ENCODE measurements around the gene EDEM1.

EDEM1 gene

DNA sequence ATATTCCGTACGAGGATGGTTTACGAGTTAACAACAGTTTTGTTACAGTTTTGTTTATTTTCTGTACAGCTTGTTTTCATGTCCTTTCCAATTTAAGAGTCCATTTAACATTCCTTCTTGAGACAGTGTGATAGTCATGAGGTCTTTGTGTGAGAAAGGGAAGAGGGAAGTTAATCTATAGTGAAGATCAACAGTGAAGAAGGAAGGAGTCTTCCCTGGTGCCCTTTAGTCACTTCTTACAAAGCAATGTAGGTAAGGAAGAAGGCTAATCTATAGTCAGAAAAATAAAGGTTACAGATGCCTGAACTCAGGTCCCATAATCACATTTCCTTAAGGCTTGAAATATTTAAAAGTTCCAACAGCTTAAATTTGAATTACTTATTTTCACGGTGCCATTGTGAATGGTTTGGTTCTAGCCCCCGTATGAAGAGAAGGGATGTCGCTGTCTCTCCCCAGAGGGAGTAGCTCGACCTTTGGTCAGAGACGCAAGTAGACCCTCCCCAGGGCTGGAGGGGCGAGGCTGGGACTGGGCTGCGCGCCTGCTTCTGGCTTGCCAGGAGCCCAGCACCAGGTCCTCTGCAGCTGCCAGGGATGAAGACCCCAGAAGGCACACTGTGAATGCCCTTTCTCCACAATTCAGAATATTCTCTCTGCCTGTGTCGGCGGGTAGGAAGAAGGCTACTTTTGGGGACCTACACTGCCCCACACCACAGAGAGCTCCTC lies 34.9 kb downstream of the EDEM1 start:
- no peaks in the 10 kb centered on the region for H3K9me3 ChIP-seq (ENCODE audit: insufficient read depth, low read length, severe bottlenecking)
- no peak for TF ChIP-seq EZH2 (IDR thresholded peaks at IDR 0.05; ENCODE audit: borderline replicate concordance, low read depth, low read length, severe bottlenecking)
- TF ChIP-seq, protein P1, sequence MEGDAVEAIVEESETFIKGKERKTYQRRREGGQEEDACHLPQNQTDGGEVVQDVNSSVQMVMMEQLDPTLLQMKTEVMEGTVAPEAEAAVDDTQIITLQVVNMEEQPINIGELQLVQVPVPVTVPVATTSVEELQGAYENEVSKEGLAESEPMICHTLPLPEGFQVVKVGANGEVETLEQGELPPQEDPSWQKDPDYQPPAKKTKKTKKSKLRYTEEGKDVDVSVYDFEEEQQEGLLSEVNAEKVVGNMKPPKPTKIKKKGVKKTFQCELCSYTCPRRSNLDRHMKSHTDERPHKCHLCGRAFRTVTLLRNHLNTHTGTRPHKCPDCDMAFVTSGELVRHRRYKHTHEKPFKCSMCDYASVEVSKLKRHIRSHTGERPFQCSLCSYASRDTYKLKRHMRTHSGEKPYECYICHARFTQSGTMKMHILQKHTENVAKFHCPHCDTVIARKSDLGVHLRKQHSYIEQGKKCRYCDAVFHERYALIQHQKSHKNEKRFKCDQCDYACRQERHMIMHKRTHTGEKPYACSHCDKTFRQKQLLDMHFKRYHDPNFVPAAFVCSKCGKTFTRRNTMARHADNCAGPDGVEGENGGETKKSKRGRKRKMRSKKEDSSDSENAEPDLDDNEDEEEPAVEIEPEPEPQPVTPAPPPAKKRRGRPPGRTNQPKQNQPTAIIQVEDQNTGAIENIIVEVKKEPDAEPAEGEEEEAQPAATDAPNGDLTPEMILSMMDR (IDR thresholded peaks at IDR 0.05; ENCODE audit: borderline replicate concordance, extremely low read depth, low read length, poor library complexity, severe bottlenecking) = no peak
- no peak overlapping the region for H2AFZ ChIP-seq (ENCODE audit: low read depth, low read length)
- no peak overlapping the region for H3K4me2 ChIP-seq (ENCODE audit: insufficient read depth, low read length)
- no peak overlapping the region for H3K4me3 ChIP-seq (ENCODE audit: low read depth in 1 of 2, low read length in 2 of 2)
- peaks cover 38% of the 10 kb centered on the region for H3K36me3 ChIP-seq (ENCODE audit: insufficient read depth, low read length)
- H3K4me1 ChIP-seq (ENCODE audit: insufficient read depth, low read length) = no peaks in the 10 kb centered on the region
- no peak overlapping the region for H3K9ac ChIP-seq (ENCODE audit: low read depth, low read length)
- H3K27me3 ChIP-seq (ENCODE audit: insufficient read depth, low read length, poor library complexity) = no peaks in the 10 kb centered on the region
- H3K79me2 ChIP-seq (ENCODE audit: insufficient read depth, low read length) = no peaks in the 10 kb centered on the region
- ATAC-seq (ENCODE audit: insufficient read depth, low read depth) (no peak), DNase-seq (no peak)
- H4K20me1 ChIP-seq (ENCODE audit: insufficient read depth, low read length) = peaks cover 11% of the 10 kb centered on the region
- H3K27ac ChIP-seq (ENCODE audit: low read length) = no peak overlapping the region

DNA sequence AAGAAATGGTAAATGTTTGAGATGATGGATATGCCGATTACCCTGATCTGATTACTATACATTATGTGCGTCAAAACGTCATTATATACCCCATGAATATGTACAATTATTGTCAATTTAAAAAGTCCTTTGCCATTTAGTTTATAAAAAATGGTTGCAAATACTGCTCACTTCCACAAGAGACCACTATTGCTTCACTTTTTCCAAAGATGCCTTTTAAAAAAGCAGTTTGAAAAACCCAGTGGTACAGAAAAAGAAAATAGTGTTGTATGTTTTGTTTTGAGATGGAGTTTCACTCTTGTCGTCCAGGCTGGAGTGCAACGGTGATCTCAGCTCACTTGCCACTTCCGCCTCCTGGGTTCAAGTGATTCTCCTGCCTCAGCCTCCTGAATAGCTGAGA lies 39.3 kb downstream of the EDEM1 start:
- ATAC-seq (ENCODE audit: insufficient read depth, low read depth) (0 out of 3 replicates have a peak, but pooled peaks have one; percentile 29), DNase-seq (no peak)
- no peak overlapping the region for H3K4me2 ChIP-seq (ENCODE audit: insufficient read depth, low read length)
- 0 out of 2 replicates have a peak, but pooled peaks cover under 1% of the 10 kb centered on the region for H3K36me3 ChIP-seq (ENCODE audit: insufficient read depth, low read length)
- H3K4me3 ChIP-seq (ENCODE audit: low read depth in 1 of 2, low read length in 2 of 2) = no peak overlapping the region
- no peaks in the 10 kb centered on the region for H3K4me1 ChIP-seq (ENCODE audit: insufficient read depth, low read length)
- no peaks in the 10 kb centered on the region for H3K9me3 ChIP-seq (ENCODE audit: insufficient read depth, low read length, severe bottlenecking)
- no peaks in the 10 kb centered on the region for H3K79me2 ChIP-seq (ENCODE audit: insufficient read depth, low read length)
- no peak overlapping the region for H2AFZ ChIP-seq (ENCODE audit: low read depth, low read length)
- H3K27me3 ChIP-seq (ENCODE audit: insufficient read depth, low read length, poor library complexity) = no peaks in the 10 kb centered on the region
- H3K9ac ChIP-seq (ENCODE audit: low read depth, low read length) = no peak overlapping the region
- TF ChIP-seq, protein P1 (IDR thresholded peaks at IDR 0.05; ENCODE audit: borderline replicate concordance, extremely low read depth, low read length, poor library complexity, severe bottlenecking) = peak; percentile 66
- TF ChIP-seq EZH2 (IDR thresholded peaks at IDR 0.05; ENCODE audit: borderline replicate concordance, low read depth, low read length, severe bottlenecking) = no peak
- no peaks in the 10 kb centered on the region for H4K20me1 ChIP-seq (ENCODE audit: insufficient read depth, low read length)
- H3K27ac ChIP-seq (ENCODE audit: low read length) = no peak overlapping the region

DNA sequence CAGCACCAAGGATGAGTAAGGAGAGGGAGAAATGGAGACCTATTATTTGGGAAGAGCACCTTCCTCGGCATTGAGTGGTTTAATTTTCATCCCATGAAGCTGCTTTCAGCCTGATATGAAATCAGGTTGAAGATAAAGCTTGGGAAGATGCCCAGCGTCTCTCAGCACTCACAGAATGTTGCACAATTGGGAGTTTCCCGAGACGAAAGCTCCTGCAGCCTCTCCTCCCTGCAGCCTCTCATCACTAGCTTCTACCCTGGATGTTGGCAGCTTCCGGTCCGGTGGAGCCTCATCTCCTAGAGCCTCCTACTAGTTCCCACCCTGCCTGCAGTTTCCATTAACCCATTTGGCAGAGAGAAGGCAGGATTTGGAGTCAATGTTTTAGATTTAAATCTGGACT lies 40.3 kb downstream of the EDEM1 start:
- Histone ChIP-seq H3K4me2 (ENCODE audit: insufficient read depth, low read length) (no peak overlapping the region), H3K4me3 (ENCODE audit: low read depth in 1 of 2, low read length in 2 of 2) (no peak overlapping the region), H4K20me1 (ENCODE audit: insufficient read depth, low read length) (no peaks in the 10 kb centered on the region), H2AFZ (ENCODE audit: low read depth, low read length) (no peak overlapping the region), H3K79me2 (ENCODE audit: insufficient read depth, low read length) (no peaks in the 10 kb centered on the region), H3K9ac (ENCODE audit: low read depth, low read length) (no peak overlapping the region), H3K27ac (ENCODE audit: low read length) (no peak overlapping the region), H3K9me3 (ENCODE audit: insufficient read depth, low read length, severe bottlenecking) (no peaks in the 10 kb centered on the region), H3K36me3 (ENCODE audit: insufficient read depth, low read length) (no peaks in the 10 kb centered on the region), H3K4me1 (ENCODE audit: insufficient read depth, low read length) (no peaks in the 10 kb centered on the region), H3K27me3 (ENCODE audit: insufficient read depth, low read length, poor library complexity) (no peaks in the 10 kb centered on the region)
- no peak for ATAC-seq (ENCODE audit: insufficient read depth, low read depth)
- DNase-seq = no peak
- TF ChIP-seq, protein P1 (IDR thresholded peaks at IDR 0.05; ENCODE audit: borderline replicate concordance, extremely low read depth, low read length, poor library complexity, severe bottlenecking) = no peak
- no peak for TF ChIP-seq EZH2 (IDR thresholded peaks at IDR 0.05; ENCODE audit: borderline replicate concordance, low read depth, low read length, severe bottlenecking)
